ENCODE results near the gene GDPD1. TPM values are rescaled to one million over a fixed set of nuclear protein-coding genes. Genes with fewer than 3 reads are reported as not detected.
"Not testable (repeated sequence)": the region's sequence is repeated elsewhere in the genome, so short reads cannot be mapped to it uniquely, and the experiment has no call there.

Gene GDPD1
- total and polyA plus RNA-seq, 5 experiments from 2014 or later, result 2.1 to 8.0 (median 4.0) TPM

DNA sequence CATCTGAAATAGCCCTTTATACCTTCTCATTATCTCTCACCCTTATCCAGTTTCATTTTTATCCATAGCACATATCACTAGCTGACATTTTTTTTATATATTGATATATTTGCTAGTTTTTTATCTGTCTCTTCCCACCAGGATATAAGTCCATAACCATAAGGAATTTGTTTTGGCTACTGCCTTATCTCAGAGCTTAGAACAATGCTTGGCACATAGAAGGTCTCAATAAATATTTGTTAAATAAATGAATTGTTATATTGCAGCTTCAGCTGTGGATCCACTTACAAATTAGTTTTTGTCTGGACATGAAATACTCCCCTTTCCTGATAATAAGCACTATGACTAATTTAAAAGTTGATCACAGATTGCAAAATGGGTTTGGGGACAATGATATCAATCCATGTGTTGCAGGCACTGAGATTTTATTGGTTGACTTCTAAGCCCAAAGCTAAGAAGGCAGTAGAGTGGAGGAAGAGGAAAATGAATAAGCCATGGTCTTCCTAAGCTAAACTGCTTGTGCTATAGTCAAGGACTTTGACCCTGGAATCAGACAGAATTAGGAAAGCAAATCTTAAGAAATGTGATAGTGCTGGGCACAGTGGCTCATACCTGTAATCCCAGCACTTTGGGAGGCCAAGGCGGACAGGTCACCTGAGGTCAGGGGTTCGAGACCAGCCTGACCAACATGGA, 79.2 kb downstream of the GDPD1 start:
- DNase-seq (no peak), ATAC-seq (no peak)
- Mint-ChIP-seq H3K27ac (no peak overlapping the region), H3K4me1 (peaks cover 0 to 3% (median 0%) of the 10 kb centered on the region in 4 donors), H3K36me3 (no peaks in the 10 kb centered on the region), H3K4me3 (no peak overlapping the region), H3K27me3 (peaks cover 0 to 1% (median 0%) of the 10 kb centered on the region in 5 donors), H3K9me3 (peaks cover 0 to 3% (median 0%) of the 10 kb centered on the region in 9 donors)
- POLR2A ChIA-PET, result no interaction called here

DNA sequence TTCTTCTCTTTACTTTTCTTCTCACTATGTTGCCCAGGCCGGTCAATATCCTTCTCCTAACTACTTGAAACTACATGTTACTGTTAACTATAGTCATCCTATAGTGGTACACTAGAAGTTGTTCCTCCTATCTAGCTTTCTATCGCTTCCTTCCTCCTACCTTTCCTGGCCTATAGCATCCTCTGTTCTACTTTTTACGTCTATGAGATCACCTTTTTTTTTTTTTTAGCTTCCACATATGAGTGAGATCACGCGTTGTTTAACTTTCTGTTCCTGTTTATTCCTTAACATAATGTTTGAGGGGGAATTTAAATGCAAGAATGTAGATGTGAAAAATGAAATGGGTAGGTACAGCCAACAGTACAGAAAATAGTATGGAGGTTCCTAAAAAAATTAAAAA, 80.6 kb downstream of the GDPD1 start:
- H3K27ac Mint-ChIP-seq, result no peak overlapping the region
- peaks cover 0 to 3% (median 0%) of the 10 kb centered on the region in 9 donors for H3K9me3 Mint-ChIP-seq
- POLR2A ChIA-PET, result no interaction called here
- ATAC-seq, result no peak
- peaks cover 0 to 4% (median 1%) of the 10 kb centered on the region in 5 donors for H3K27me3 Mint-ChIP-seq
- peaks cover 0 to 3% (median 0%) of the 10 kb centered on the region in 4 donors for H3K4me1 Mint-ChIP-seq
- DNase-seq, result no peak
- no peak overlapping the region for H3K4me3 Mint-ChIP-seq
- H3K36me3 Mint-ChIP-seq, result no peaks in the 10 kb centered on the region

DNA sequence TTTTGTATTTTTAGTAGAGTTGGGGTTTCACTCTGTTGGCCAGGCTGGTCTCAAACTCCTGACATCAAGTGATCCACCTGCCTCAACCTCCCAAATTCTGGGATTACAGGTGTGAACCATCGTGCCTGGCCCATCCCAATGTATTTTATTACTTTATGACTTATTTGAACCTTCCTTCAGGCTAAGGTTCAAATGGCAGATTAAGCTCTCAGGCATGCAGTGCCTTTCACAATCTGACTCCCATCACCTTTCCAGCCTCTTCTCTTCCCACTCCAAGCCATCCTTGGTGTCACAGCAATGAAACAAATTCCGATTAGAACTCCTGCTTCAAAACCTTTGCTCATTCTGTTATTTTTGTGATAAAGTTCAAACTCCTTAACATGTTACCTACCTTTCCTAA, 84.5 kb downstream of the GDPD1 start:
- Mint-ChIP-seq H3K4me1 (peaks cover 0 to 3% (median 0%) of the 10 kb centered on the region in 4 donors), H3K9me3 (peaks cover 0 to 3% (median 0%) of the 10 kb centered on the region in 9 donors), H3K36me3 (no peaks in the 10 kb centered on the region), H3K27me3 (peaks cover 0 to 4% (median 1%) of the 10 kb centered on the region in 5 donors), H3K27ac (no peak overlapping the region), H3K4me3 (no peak overlapping the region)
- DNase-seq, result no peak
- POLR2A ChIA-PET, result no interaction called here
- no peak for ATAC-seq

DNA sequence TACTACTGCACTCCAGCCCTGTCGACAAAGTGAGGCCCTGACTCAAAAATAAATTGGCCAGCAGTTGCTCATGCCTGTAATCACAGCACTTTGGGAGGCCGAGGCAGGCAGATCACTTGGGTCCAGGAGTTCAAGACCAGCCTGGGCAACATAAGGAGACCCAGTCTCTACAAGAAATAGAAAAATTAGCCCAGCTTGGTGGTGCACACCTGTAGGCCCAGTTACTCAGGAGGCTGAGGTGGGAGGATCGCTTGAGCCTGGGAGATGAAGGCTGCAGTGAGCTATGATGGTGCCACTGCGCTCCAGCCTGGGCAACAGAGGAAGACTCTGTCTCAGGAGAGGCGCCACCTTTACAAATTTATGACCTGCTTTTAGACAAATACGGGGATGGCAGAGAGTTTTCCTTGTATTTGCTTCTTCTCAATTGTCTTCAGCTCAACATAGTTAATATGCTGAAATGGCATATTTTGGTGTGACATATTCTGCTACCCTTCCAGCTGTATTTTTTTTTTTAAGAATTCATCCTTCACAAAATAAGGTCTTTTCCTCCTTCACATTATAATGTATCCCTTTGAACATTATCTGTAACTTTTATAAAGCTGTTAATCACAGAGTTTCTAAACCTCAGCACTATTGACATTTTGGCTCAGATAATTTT, 90.1 kb downstream of the GDPD1 start:
- Mint-ChIP-seq H3K4me3 (no peak overlapping the region), H3K27me3 (no peaks in the 10 kb centered on the region), H3K36me3 (no peaks in the 10 kb centered on the region), H3K27ac (peak overlapping the region in 2 of 10 donors; percentile 15 to 76), H3K9me3 (no peaks in the 10 kb centered on the region), H3K4me1 (peaks cover 0 to 6% (median 3%) of the 10 kb centered on the region in 4 donors)
- POLR2A ChIA-PET, result interaction anchor here (0.5 to 1.4 kb wide), 7 partner anchors 17 to 150 kb away, joined by 3 to 11 read pairs (median 4); no protein-coding TSS in a partner anchor
- no peak for ATAC-seq
- no peak for DNase-seq

DNA sequence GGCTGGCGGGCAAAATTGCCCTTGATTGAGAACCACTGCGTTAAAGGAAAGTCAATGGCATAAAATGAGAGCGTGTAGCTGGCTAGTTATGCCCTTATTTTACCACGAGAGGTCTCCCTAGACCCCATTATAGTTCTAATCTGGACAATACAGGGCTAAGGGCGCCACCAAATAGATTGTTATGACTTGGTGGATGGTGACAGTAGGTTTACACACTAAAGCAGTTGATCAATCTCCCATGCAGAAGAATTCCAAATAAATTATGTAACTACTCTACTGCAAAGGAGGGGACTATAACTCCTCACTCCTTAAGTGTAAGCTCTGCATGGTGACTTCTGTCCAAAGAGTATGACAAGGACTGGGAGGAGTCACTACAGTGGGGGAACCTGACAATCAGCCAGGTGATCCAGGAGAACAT, 90.7 kb downstream of the GDPD1 start:
- POLR2A ChIA-PET, result interaction anchor here (0.5 to 1.4 kb wide), 6 partner anchors 16 to 133 kb away, joined by 3 to 11 read pairs (median 5); no protein-coding TSS in a partner anchor

DNA sequence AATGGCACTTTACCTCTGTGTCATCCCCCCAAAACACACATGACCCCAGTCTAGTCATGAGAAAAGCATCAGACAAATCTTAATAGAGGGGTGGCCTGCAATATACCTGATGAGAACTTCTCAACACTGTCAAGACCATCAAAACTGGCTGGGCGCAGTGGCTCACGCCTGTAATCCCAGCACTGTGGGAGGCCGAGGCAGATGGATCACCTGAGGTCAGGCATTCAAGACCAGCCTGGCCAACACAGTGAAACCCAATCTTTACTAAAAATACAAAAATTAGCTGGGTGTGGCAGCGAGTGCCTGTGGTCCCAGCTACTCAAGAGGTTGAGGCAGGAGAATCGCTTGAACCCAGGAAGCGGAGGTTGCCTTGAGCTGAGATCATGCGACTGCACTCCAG, 91.2 kb downstream of the GDPD1 start:
- not testable (repeated sequence) for H3K4me1 Mint-ChIP-seq, H3K27ac Mint-ChIP-seq, H3K36me3 Mint-ChIP-seq, DNase-seq, ATAC-seq, H3K9me3 Mint-ChIP-seq, H3K4me3 Mint-ChIP-seq, H3K27me3 Mint-ChIP-seq
- POLR2A ChIA-PET, result interaction anchor here (1.0 to 2.0 kb wide), 5 partner anchors 16 to 128 kb away, joined by 3 to 11 read pairs (median 6); no protein-coding TSS in a partner anchor

More for the DNA sequence above, 90.7 kb downstream of the GDPD1 start:
- Mint-ChIP-seq H3K4me3 (no peak overlapping the region), H3K9me3 (no peaks in the 10 kb centered on the region), H3K27ac (peak overlapping the region in 2 of 10 donors; percentile 15 to 76), H3K27me3 (no peaks in the 10 kb centered on the region), H3K36me3 (no peaks in the 10 kb centered on the region), H3K4me1 (peaks cover 0 to 6% (median 3%) of the 10 kb centered on the region in 4 donors)
- DNase-seq (peak in 8 of 10 donors; percentile 31 to 71 (median 60)), ATAC-seq (peak; percentile 95 to 99)

DNA sequence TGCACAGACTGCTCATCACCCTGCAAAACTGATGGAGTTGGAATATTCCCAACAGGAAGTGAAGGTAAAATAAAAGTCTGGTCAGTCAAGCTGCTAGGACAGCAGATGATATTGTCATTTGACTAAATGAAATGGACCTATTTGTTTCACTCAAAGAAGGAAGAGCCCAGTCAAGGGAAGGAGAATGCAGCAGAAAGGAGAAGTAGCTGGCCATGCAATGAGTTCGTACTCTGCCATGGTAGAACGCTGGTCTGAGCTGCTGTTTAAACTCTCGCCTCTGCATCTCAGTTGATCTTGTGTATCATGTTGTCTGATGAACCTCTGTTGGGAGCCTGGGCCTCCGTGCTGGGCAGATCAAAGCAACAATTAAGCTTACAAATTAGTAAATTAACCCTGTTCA, 95.6 kb downstream of the GDPD1 start:
- Mint-ChIP-seq H3K27me3 (no peaks in the 10 kb centered on the region), H3K27ac (no peak overlapping the region), H3K4me1 (peaks cover 0 to 3% (median under 1%) of the 10 kb centered on the region in 4 donors), H3K4me3 (no peak overlapping the region), H3K9me3 (no peaks in the 10 kb centered on the region), H3K36me3 (no peaks in the 10 kb centered on the region)
- POLR2A ChIA-PET, result interaction anchor here (0.7 to 1.5 kb wide), 3 partner anchors 10 to 47 kb away, joined by 3 to 5 read pairs (median 3); no protein-coding TSS in a partner anchor
- no peak for DNase-seq
- no peak for ATAC-seq

Other genes with a start within 250 kb of the GDPD1 start
- gene TRIM37, start 113.6 kb upstream of the GDPD1 start, total RNA-seq, result 10 to 100 TPM; 26.1 to 27.2 TPM
- 1 to 10 TPM; 7.2 to 9.3 (median 8.3) TPM for gene TRIM37, start 113.6 kb upstream of the GDPD1 start, polyA plus RNA-seq
- gene SKA2, start 65.3 kb upstream of the GDPD1 start, total RNA-seq, result 10 to 100 TPM; 13.1 to 15.7 TPM
- gene SKA2, start 65.3 kb upstream of the GDPD1 start, polyA plus RNA-seq, result 10 to 100 TPM; 28.7 to 34.4 (median 33.2) TPM
- gene PRR11, start 64.8 kb upstream of the GDPD1 start, total RNA-seq, result under 1 TPM; 0.65 to 0.85 TPM
- gene PRR11, start 64.8 kb upstream of the GDPD1 start, polyA plus RNA-seq, result under 1 TPM in 2 of 3 donors, not detected in 1; 0.32 to 0.66 TPM
- 10 to 100 TPM; 22.2 to 22.4 TPM for gene SMG8, start 10.5 kb upstream of the GDPD1 start, total RNA-seq
- 10 to 100 TPM in 1 of 3 donors, 1 to 10 TPM in 2; 7.9 to 12.5 (median 9.5) TPM for gene SMG8, start 10.5 kb upstream of the GDPD1 start, polyA plus RNA-seq
- gene YPEL2, start 111.1 kb downstream of the GDPD1 start, total RNA-seq, result 10 to 100 TPM; 73.5 to 75.0 TPM
- gene YPEL2, start 111.1 kb downstream of the GDPD1 start, polyA plus RNA-seq, result 10 to 100 TPM; 22.0 to 28.7 (median 25.2) TPM